ENCODE measurements around the gene LRRC73. TPM values are rescaled to one million over a fixed set of nuclear protein-coding genes. Genes with fewer than 3 reads are reported as not detected.
A peak's percentile ranks its signal among the peaks of the same experiment; 100 is the strongest.

Gene LRRC73
- total and polyA plus RNA-seq, 2 donors = 0.09 to 0.11 TPM

DNA sequence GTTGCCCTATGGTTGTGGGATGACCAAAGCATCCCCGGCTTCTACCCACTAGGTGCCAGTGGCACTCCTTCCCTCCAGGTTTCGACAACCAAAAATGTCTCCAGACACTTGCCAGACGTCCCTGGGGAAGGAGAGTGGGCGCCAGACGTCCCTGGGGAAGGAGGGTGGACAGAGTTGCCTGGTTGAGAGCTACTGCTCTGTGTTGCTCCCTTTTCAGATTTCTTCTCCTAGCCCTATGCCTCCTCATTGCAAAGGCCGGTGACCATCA, 13.1 kb downstream of the LRRC73 start:
- Histone ChIP-seq H3K4me3 (ENCODE audit: low read length in 2 of 2) (no peak overlapping the region), H3K36me3 (ENCODE audit: control insufficient read depth in 2 of 2, insufficient read depth in 2 of 2, low read length in 1 of 2) (peaks cover 42 to 49% of the 10 kb centered on the region in 2 donors), H3K27ac (ENCODE audit: low read depth in 1 of 2, low read length in 1 of 2) (peak overlapping the region in 1 of 2 donors; percentile 33), H3K27me3 (ENCODE audit: control insufficient read depth in 2 of 2, insufficient read depth in 1 of 2, low read length in 1 of 2) (no peaks in the 10 kb centered on the region), H3K9me3 (ENCODE audit: control insufficient read depth in 2 of 2, insufficient read depth in 1 of 2, low read length in 1 of 2) (no peaks in the 10 kb centered on the region), H3K4me1 (ENCODE audit: control insufficient read depth in 2 of 2, insufficient read depth in 2 of 2, low read length in 2 of 2) (peaks cover 0 to 12% of the 10 kb centered on the region in 2 donors)
- WGBS = 93% methylated on average over 6 of the region's 6 CpGs
- DNase-seq (ENCODE audit: low read depth in 6 of 9, low spot score in 9 of 9) = no peak

DNA sequence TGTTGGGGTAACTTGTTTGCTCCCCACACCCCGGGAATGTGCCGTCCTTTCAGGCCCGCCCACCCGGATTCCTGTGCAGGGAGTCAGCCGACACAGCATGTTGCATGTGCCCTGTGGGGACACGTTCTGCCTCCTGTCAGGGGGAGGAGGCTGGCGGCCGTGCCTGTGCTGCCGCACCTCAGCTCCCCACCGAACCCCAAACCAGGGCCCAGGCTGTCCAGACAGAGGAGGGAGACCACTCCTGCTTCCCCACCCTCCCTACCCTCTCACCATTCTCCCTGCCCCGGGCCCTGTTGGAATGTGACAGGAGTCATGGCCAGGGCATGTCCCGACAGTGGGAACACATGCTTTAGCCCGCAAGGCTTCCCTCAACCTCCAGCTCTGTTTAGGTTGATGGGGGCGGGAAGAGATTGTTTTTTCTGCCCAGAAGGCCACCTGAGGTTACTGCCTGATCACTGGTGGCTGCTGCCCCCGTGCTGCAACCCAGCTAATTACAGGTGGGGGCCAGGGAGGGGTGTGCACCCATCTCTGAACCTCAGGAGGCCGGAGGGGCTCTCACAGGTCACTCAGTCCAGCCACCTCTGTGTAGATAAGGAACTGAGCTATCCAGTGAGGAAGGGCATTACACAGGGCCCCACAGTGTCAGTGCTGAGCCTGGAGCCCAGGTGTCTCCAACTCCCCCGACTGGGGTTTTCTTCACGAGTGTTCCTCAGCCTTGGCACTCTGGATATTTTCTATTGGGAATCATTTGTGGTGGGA, 13.6 kb downstream of the LRRC73 start:
- H3K4me1 ChIP-seq (ENCODE audit: control insufficient read depth in 2 of 2, insufficient read depth in 2 of 2, low read length in 2 of 2) = peaks cover 0 to 15% of the 10 kb centered on the region in 2 donors
- H3K27ac ChIP-seq (ENCODE audit: low read depth in 1 of 2, low read length in 1 of 2) = peak overlapping the region in 1 of 2 donors; percentile 33
- 91% methylated on average over 18 of the region's 18 CpGs for WGBS
- H3K27me3 ChIP-seq (ENCODE audit: control insufficient read depth in 2 of 2, insufficient read depth in 1 of 2, low read length in 1 of 2) = no peaks in the 10 kb centered on the region
- H3K36me3 ChIP-seq (ENCODE audit: control insufficient read depth in 2 of 2, insufficient read depth in 2 of 2, low read length in 1 of 2) = peaks cover 40 to 46% of the 10 kb centered on the region in 2 donors
- no peak overlapping the region for H3K4me3 ChIP-seq (ENCODE audit: low read length in 2 of 2)
- no peaks in the 10 kb centered on the region for H3K9me3 ChIP-seq (ENCODE audit: control insufficient read depth in 2 of 2, insufficient read depth in 1 of 2, low read length in 1 of 2)
- DNase-seq (ENCODE audit: low read depth in 6 of 9, low spot score in 9 of 9) = no peak

DNA sequence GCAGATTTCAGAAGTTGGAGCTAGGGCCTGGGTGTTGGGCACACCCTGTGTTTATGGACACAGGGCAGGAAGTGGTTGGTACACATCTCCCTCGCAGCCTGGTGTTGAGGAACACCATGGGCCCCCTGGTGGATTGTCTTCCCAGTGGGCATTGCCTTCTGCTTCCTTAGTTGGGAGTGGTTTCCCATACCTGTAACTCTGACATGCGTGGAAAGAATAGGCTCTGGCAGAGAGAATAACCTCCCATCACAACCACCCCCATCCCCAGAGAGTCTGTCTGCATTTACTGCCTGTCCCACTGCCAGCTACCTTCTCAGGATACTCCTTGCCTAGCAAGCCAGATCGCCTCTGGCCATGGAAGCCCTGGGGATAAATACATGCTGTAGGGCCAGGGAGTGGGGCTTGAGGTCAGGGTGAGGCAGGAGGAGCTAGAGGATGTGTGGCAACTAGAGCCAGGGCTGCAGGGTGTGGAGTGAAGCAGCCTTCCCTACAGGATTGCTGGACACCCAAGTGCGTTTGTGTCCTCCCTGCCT, 14.7 kb downstream of the LRRC73 start:
- no peaks in the 10 kb centered on the region for H3K9me3 ChIP-seq (ENCODE audit: control insufficient read depth in 2 of 2, insufficient read depth in 1 of 2, low read length in 1 of 2)
- no peak overlapping the region for H3K27ac ChIP-seq (ENCODE audit: low read depth in 1 of 2, low read length in 1 of 2)
- DNase-seq (ENCODE audit: low read depth in 6 of 9, low spot score in 9 of 9) = no peak
- H3K4me1 ChIP-seq (ENCODE audit: control insufficient read depth in 2 of 2, insufficient read depth in 2 of 2, low read length in 2 of 2) = peaks cover 0 to 15% of the 10 kb centered on the region in 2 donors
- H3K27me3 ChIP-seq (ENCODE audit: control insufficient read depth in 2 of 2, insufficient read depth in 1 of 2, low read length in 1 of 2) = no peaks in the 10 kb centered on the region
- no peak overlapping the region for H3K4me3 ChIP-seq (ENCODE audit: low read length in 2 of 2)
- WGBS = 84% methylated on average over 4 of the region's 4 CpGs
- H3K36me3 ChIP-seq (ENCODE audit: control insufficient read depth in 2 of 2, insufficient read depth in 2 of 2, low read length in 1 of 2) = peaks cover 29 to 36% of the 10 kb centered on the region in 2 donors

DNA sequence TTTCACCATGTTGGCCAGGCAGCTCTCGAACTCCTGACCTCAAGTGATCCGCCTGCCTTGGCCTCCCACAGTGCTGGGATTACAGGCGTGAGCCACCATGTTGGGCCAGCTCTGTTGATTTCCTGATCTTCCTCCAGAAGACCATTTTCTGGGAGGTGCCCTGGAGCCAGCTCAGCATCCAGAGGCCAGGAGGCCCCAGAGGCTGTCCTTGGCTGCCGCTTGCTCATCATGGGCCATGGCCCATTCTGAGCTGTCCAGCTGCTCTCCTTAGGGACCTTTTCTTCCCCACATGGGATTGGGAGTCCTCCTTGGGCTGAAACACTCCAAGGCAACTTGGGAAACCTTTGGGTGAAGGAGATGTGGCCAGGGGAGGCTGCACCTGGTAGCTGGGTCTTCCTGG, 15.4 kb downstream of the LRRC73 start:
- Histone ChIP-seq H3K9me3 (ENCODE audit: control insufficient read depth in 2 of 2, insufficient read depth in 1 of 2, low read length in 1 of 2) (no peaks in the 10 kb centered on the region), H3K36me3 (ENCODE audit: control insufficient read depth in 2 of 2, insufficient read depth in 2 of 2, low read length in 1 of 2) (peaks cover 25 to 36% of the 10 kb centered on the region in 2 donors), H3K4me1 (ENCODE audit: control insufficient read depth in 2 of 2, insufficient read depth in 2 of 2, low read length in 2 of 2) (peaks cover 0 to 15% of the 10 kb centered on the region in 2 donors), H3K27ac (ENCODE audit: low read depth in 1 of 2, low read length in 1 of 2) (no peak overlapping the region), H3K4me3 (ENCODE audit: low read length in 2 of 2) (no peak overlapping the region), H3K27me3 (ENCODE audit: control insufficient read depth in 2 of 2, insufficient read depth in 1 of 2, low read length in 1 of 2) (no peaks in the 10 kb centered on the region)
- DNase-seq (ENCODE audit: low read depth in 6 of 9, low spot score in 9 of 9) = no peak
- 98% methylated on average over 4 of the region's 4 CpGs for WGBS

DNA sequence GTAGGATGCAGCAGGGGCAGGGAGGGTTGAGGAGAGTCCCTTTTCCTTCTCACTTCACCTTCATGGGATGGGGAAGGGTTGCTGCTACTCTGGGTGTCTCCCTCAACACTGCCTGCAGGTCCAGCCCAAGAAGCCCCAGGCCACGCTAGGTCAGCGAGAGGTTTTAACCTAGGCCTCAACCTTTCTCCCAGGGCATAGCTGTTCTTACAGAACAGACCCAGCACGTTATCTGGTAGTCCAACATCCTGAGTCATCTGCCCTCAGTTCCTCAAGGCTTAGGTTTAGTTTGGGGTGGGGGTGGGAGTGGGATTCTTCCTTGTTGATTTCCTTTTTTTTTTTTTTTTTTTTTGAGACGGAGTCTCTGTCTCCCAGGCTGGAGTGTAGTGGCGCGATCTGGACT, 15.8 kb downstream of the LRRC73 start:
- no peak overlapping the region for H3K27ac ChIP-seq (ENCODE audit: low read depth in 1 of 2, low read length in 1 of 2)
- no peak overlapping the region for H3K4me3 ChIP-seq (ENCODE audit: low read length in 2 of 2)
- 97% methylated on average over 6 of the region's 6 CpGs for WGBS
- no peak for DNase-seq (ENCODE audit: low read depth in 6 of 9, low spot score in 9 of 9)
- H3K9me3 ChIP-seq (ENCODE audit: control insufficient read depth in 2 of 2, insufficient read depth in 1 of 2, low read length in 1 of 2) = no peaks in the 10 kb centered on the region
- H3K27me3 ChIP-seq (ENCODE audit: control insufficient read depth in 2 of 2, insufficient read depth in 1 of 2, low read length in 1 of 2) = no peaks in the 10 kb centered on the region
- peaks cover 0 to 15% of the 10 kb centered on the region in 2 donors for H3K4me1 ChIP-seq (ENCODE audit: control insufficient read depth in 2 of 2, insufficient read depth in 2 of 2, low read length in 2 of 2)
- peaks cover 24 to 32% of the 10 kb centered on the region in 2 donors for H3K36me3 ChIP-seq (ENCODE audit: control insufficient read depth in 2 of 2, insufficient read depth in 2 of 2, low read length in 1 of 2)

DNA sequence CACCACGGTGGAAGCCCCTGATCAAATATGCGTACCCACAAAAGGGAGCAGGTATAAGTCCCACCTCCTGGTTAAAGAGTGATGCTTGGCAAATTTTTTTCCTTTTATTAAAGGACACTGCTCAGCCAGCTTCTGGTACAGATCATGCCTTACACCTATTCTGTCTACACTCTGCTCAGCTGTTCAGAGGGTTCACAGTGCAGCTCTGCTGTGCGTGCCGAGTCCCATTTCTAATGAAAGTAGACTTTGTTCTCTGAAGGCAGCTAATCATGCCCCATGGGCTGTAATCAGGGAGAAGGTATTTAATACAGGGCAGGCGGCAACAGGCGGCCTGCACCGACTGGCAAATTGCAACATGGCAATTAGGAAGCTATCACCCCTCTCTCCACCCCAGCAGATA, 16.3 kb downstream of the LRRC73 start:
- 96% methylated on average over 7 of the region's 7 CpGs for WGBS
- H3K27ac ChIP-seq (ENCODE audit: low read depth in 1 of 2, low read length in 1 of 2) = no peak overlapping the region
- peaks cover 0 to 15% of the 10 kb centered on the region in 2 donors for H3K4me1 ChIP-seq (ENCODE audit: control insufficient read depth in 2 of 2, insufficient read depth in 2 of 2, low read length in 2 of 2)
- no peaks in the 10 kb centered on the region for H3K9me3 ChIP-seq (ENCODE audit: control insufficient read depth in 2 of 2, insufficient read depth in 1 of 2, low read length in 1 of 2)
- H3K4me3 ChIP-seq (ENCODE audit: low read length in 2 of 2) = no peak overlapping the region
- H3K36me3 ChIP-seq (ENCODE audit: control insufficient read depth in 2 of 2, insufficient read depth in 2 of 2, low read length in 1 of 2) = peaks cover 24 to 27% of the 10 kb centered on the region in 2 donors
- no peaks in the 10 kb centered on the region for H3K27me3 ChIP-seq (ENCODE audit: control insufficient read depth in 2 of 2, insufficient read depth in 1 of 2, low read length in 1 of 2)
- DNase-seq (ENCODE audit: low read depth in 6 of 9, low spot score in 9 of 9) = no peak

DNA sequence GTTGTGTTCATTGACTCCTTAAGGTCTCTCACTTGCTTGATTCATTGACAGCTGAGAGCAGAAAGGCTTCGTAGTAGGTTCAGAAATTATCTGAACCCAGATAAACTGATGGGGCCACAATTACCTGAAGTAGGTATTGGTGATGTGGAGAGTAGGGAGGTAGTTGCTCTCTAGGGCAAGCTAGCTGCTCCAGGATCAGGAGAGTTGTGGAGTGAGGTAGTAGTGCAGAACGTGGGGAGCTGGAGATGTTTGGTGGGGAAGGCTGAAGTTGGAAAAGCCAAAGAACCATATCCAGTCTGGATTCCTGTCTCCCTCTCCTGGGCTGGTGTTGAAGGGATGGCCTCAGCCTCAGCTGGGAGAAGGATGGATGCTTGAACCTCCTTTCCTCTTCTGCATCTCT, 16.9 kb downstream of the LRRC73 start:
- no peak overlapping the region for H3K4me3 ChIP-seq (ENCODE audit: low read length in 2 of 2)
- peaks cover 0 to 15% of the 10 kb centered on the region in 2 donors for H3K4me1 ChIP-seq (ENCODE audit: control insufficient read depth in 2 of 2, insufficient read depth in 2 of 2, low read length in 2 of 2)
- peaks cover 19 to 22% of the 10 kb centered on the region in 2 donors for H3K36me3 ChIP-seq (ENCODE audit: control insufficient read depth in 2 of 2, insufficient read depth in 2 of 2, low read length in 1 of 2)
- H3K27ac ChIP-seq (ENCODE audit: low read depth in 1 of 2, low read length in 1 of 2) = no peak overlapping the region
- no peaks in the 10 kb centered on the region for H3K27me3 ChIP-seq (ENCODE audit: control insufficient read depth in 2 of 2, insufficient read depth in 1 of 2, low read length in 1 of 2)
- H3K9me3 ChIP-seq (ENCODE audit: control insufficient read depth in 2 of 2, insufficient read depth in 1 of 2, low read length in 1 of 2) = no peaks in the 10 kb centered on the region
- no peak for DNase-seq (ENCODE audit: low read depth in 6 of 9, low spot score in 9 of 9)
- WGBS = 97% methylated on average over 2 of the region's 2 CpGs

DNA sequence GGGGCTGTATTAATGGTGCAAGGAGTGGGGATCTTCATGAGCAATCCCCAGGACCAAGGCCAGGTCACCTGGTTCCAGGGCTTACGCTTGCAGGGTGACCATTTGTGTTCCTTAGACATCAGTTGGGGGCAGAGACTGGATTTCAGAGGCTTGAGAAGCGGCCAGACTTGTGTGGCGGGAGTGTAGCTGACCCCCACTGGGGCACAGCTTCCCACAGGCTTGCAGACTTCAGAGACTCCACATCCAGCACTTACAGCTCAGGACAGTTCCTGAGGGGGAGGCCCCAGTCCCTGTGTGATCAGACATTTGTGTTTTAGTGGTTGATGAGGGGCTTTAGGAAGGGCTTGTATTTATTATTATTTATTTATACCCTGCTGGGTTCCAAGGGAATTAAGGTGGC, 17.5 kb downstream of the LRRC73 start:
- Histone ChIP-seq H3K27ac (ENCODE audit: low read depth in 1 of 2, low read length in 1 of 2) (no peak overlapping the region), H3K36me3 (ENCODE audit: control insufficient read depth in 2 of 2, insufficient read depth in 2 of 2, low read length in 1 of 2) (peaks cover 14 to 19% of the 10 kb centered on the region in 2 donors), H3K4me1 (ENCODE audit: control insufficient read depth in 2 of 2, insufficient read depth in 2 of 2, low read length in 2 of 2) (peaks cover 0 to 13% of the 10 kb centered on the region in 2 donors)

DNA sequence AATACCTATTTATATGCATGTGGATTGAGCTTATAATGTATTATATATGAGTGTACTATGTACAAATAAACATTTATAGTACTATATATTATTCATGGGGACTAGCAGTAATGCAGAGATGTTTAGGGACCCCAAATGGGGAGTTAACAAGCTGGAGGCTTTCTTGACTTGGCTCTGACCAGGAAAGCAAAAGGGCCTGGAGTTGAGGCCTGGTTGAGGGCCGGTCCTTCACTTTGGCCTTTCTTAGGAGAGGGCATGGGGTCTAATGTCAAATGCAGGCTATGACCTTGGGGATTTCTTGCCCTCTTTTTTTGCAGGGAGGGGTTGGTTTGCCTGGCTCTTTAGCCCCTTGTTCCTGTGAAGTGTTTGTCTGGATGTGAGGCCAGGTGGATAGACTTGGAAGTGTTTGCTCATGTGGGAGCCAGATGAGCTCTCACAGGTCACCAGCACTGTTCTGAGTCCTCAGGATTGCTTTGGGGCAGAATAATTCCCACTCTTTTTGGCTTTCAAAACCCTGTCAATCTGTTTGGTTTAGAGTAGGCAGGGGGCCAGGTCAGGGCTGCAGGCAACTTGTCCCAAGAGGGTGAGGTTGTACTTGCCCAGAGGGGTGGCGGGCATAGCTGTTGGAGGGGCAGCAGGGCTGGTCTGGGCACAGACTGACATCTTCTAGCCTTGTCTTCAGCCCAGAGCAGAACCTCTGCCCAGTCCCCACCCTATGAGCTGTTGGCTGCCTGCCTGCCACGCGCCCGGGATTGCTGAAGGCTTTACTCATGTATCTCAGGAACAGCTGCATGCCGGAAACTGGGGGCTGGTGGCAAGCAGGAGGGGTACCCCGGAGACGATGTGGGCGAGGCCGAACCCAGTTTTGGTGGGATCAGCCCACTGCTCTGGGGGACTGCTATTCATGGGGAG, 18.1 kb downstream of the LRRC73 start:
- Histone ChIP-seq H3K27ac (ENCODE audit: low read depth in 1 of 2, low read length in 1 of 2) (no peak overlapping the region), H3K27me3 (ENCODE audit: control insufficient read depth in 2 of 2, insufficient read depth in 1 of 2, low read length in 1 of 2) (no peaks in the 10 kb centered on the region), H3K4me1 (ENCODE audit: control insufficient read depth in 2 of 2, insufficient read depth in 2 of 2, low read length in 2 of 2) (peaks cover 0 to 12% of the 10 kb centered on the region in 2 donors), H3K36me3 (ENCODE audit: control insufficient read depth in 2 of 2, insufficient read depth in 2 of 2, low read length in 1 of 2) (peaks cover 11 to 16% of the 10 kb centered on the region in 2 donors), H3K9me3 (ENCODE audit: control insufficient read depth in 2 of 2, insufficient read depth in 1 of 2, low read length in 1 of 2) (no peaks in the 10 kb centered on the region), H3K4me3 (ENCODE audit: low read length in 2 of 2) (no peak overlapping the region)
- no peak for DNase-seq (ENCODE audit: low read depth in 6 of 9, low spot score in 9 of 9)
- 93% methylated on average over 10 of the region's 10 CpGs for WGBS

More for the DNA sequence above, 17.5 kb downstream of the LRRC73 start:
- no peak overlapping the region for H3K4me3 ChIP-seq (ENCODE audit: low read length in 2 of 2)
- DNase-seq (ENCODE audit: low read depth in 6 of 9, low spot score in 9 of 9) = no peak
- H3K27me3 ChIP-seq (ENCODE audit: control insufficient read depth in 2 of 2, insufficient read depth in 1 of 2, low read length in 1 of 2) = no peaks in the 10 kb centered on the region
- WGBS = 95% methylated on average over 3 of the region's 3 CpGs
- H3K9me3 ChIP-seq (ENCODE audit: control insufficient read depth in 2 of 2, insufficient read depth in 1 of 2, low read length in 1 of 2) = no peaks in the 10 kb centered on the region

Data from thymus (tissue), 11 donors.